HG03159 (cell line): Measurements from ENCODE around the gene CHST4.
"Not testable (repeated sequence)": the region's sequence is repeated elsewhere in the genome, so short reads cannot be mapped to it uniquely, and the experiment has no call there.

Experiments
- ATAC-seq: cut with Tn5 transposase; IDR thresholded peaks from one replicate; pipeline ENCODE4 v1.9.1; 2021; ENCODE audit warnings: mild to moderate bottlenecking, moderate library complexity; ENCODE audit not compliant: unreplicated experiment

Gene CHST4

GRCh38 chr16:71569621-71570020, 43.4 kb downstream of the CHST4 start:
- ATAC-seq, result no peak

GRCh38 chr16:71570144-71570543, 43.9 kb downstream of the CHST4 start:
- no peak for ATAC-seq

DNA sequence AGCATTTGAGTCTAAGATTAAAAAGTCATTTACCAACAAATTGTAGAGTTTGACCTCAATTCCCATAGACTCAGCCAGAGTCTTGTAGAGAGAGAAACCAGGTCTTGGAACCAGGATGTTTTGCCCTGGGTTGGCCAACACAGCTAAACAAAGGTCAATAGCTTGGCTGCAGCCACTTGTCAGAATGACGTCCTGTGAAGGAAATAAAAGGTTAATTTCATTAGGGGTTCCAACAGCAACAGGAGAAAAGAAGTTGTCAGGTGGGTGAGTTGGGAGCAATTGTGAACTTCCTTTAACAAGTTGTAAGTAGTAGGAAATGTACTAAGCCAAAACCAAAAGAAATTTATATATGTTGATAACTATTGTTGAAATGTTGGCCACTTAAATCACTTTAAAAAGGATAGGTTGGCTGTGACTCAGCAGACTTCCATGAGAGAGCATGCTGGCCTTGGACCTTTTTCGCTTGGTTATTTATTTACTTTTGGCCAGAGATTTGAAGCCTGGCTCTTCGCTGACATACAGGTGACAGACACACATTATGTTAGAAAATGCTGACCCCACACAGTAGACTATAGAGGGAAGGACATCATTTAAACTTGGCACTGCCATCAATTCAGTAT, 46.4 kb downstream of the CHST4 start:
- ATAC-seq, result no peak

GRCh38 chr16:71573387-71574094, 47.3 kb downstream of the CHST4 start:
- no peak for ATAC-seq

- ATAC-seq, result no peak
Measured at GRCh38 chr16:71574702-71575101, 48.5 kb downstream of the CHST4 start.

- no peak for ATAC-seq
Measured at GRCh38 chr16:71576971-71577370, 50.7 kb downstream of the CHST4 start, which contains the start of gene TAT. Gene TAT (minus strand): TSS chr16:71577092. CDS start chr16:71576415, 677 bp downstream.

- not testable (repeated sequence) for ATAC-seq
Measured at GRCh38 chr16:71582553-71582848, 56.3 kb downstream of the CHST4 start.

DNA sequence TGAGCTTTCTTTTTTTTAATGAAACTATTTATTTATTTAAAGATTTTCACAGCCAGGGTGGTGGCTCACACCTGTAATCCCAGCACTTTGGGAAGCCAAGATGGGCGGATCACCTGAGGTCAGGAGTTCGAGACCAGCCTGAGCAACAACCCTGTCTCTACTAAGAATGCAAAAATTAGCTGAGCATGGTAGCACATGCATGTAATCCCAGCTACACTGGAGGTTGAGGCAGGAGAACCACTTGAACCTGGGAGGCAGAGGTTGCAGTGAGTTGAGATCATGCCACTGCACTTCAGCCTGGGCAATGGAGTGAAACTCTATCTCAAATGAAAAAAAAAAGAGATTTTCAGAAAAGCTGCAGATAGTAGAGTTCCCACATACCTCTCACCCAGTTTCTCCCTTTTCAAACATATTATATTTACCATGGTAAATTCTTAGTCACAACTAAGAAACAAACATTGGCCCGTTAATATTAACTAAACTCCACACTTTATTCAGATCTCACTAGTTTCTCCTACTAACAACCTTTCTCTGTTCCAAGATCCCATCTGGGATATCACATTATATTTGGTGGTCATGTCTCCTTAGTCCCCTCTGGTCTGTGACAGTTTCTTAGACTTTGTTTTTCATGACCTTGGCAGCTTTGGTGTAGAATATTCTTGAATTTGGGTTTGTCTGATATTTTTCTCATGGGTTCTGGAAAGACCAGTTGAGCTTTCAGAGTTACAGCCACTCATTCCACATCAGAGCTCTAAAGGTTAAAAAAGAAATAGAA, 58.5 kb downstream of the CHST4 start:
- no peak for ATAC-seq

DNA sequence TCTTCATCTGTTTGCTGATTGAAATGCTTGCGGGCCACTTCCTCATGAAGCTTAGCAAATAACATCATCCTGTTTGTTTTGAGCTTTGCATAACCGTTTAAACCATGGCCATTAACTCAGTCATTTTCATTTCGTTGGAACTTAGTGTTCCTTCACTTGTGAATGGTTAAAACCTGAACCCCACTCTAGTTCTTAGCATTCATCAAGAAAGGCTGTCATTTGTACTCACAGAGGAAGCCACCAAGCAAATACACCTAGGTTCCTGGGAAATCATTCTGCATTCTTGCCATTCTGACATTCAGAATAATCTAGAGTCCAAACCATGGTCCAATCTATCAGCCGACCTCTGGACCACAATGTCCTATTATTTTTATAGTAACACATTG, 59.1 kb downstream of the CHST4 start:
- no peak for ATAC-seq
